ENCODE data around the gene RIT2. TPM values are rescaled to one million over a fixed set of nuclear protein-coding genes. Genes with fewer than 3 reads are reported as not detected.

Gene RIT2
- total RNA-seq, 1 donor from 2014 or later = not detected

DNA sequence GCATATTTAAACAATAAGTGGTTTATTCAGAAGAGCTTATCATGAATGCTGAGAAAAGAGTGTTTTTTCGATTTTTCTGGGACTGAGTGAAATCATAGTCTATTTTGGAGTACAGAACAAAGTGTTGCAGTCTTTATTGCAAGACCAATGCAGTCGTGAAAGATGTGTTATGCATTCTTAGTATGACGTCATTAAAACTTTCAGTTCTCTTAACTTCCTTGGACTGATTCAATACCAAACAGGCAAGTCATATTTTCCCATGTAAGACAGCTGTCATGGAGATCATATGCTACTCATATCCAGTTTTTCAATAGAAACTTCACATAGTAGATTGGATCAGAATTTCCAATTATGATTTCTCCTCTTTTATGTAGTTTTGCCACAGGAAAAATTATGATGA is 92.6 kb downstream of the RIT2 start:
- H3F3A ChIP-seq (ENCODE audit: low read depth) = no peaks in the 10 kb centered on the region
- no peak overlapping the region for H3K27ac ChIP-seq
- Mint-ChIP-seq H3K4me3 (no peak overlapping the region), H3K27me3 (ENCODE audit: insufficient read depth, low read depth) (peaks cover 3% of the 10 kb centered on the region), H3K27ac (no peak overlapping the region), H3K9me3 (no peaks in the 10 kb centered on the region), H3K36me3 (no peaks in the 10 kb centered on the region), H3K4me1 (no peaks in the 10 kb centered on the region)
- no peak overlapping the region for H3K4me3 ChIP-seq
- no peaks in the 10 kb centered on the region for H3K79me2 ChIP-seq (ENCODE audit: low read depth)
- H3K4me1 ChIP-seq = no peaks in the 10 kb centered on the region
- H3K36me3 ChIP-seq = no peaks in the 10 kb centered on the region
- no peaks in the 10 kb centered on the region for H3K27me3 ChIP-seq
- DNase-seq (ENCODE audit: low spot score) = no peak
- H3K9me3 ChIP-seq (ENCODE audit: low read depth) = no peaks in the 10 kb centered on the region
- no peak for TF ChIP-seq EZH2phosphoT487 (IDR thresholded peaks at IDR 0.05)
- TF ChIP-seq EZH2 (IDR thresholded peaks at IDR 0.05) = no peak
- TF ChIP-seq, protein P1, sequence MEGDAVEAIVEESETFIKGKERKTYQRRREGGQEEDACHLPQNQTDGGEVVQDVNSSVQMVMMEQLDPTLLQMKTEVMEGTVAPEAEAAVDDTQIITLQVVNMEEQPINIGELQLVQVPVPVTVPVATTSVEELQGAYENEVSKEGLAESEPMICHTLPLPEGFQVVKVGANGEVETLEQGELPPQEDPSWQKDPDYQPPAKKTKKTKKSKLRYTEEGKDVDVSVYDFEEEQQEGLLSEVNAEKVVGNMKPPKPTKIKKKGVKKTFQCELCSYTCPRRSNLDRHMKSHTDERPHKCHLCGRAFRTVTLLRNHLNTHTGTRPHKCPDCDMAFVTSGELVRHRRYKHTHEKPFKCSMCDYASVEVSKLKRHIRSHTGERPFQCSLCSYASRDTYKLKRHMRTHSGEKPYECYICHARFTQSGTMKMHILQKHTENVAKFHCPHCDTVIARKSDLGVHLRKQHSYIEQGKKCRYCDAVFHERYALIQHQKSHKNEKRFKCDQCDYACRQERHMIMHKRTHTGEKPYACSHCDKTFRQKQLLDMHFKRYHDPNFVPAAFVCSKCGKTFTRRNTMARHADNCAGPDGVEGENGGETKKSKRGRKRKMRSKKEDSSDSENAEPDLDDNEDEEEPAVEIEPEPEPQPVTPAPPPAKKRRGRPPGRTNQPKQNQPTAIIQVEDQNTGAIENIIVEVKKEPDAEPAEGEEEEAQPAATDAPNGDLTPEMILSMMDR (IDR thresholded peaks at IDR 0.05) = no peak
- no peaks in the 10 kb centered on the region for H4K20me1 ChIP-seq (ENCODE audit: low read depth)
- H3K4me2 ChIP-seq = no peak overlapping the region
- no peak overlapping the region for H2AFZ ChIP-seq (replicated peaks)
- H3K9ac ChIP-seq = no peak overlapping the region

DNA sequence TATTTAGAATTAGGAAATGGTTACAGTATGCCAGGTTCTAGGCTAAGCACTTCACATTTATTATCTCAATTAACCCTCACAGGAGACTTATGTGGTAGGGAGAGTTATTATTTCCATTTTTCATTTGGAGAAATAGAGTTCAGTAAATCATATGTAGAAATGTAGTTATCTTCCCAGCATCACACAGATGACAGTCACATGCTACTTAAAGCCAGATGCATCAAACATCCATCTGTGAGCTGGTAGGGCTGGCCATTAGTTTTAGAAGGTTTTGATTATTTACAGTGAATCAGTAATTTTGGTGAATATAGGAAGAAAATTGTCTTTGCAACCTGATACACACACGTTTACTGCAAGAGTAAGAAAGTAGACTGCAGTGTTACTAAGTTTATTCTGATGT is 97.9 kb downstream of the RIT2 start:
- H3K27ac ChIP-seq = no peak overlapping the region
- H2AFZ ChIP-seq (replicated peaks) = no peak overlapping the region
- Mint-ChIP-seq H3K4me1 (no peaks in the 10 kb centered on the region), H3K27me3 (ENCODE audit: insufficient read depth, low read depth) (peaks cover 3% of the 10 kb centered on the region), H3K27ac (peak overlapping the region; percentile 21), H3K4me3 (no peak overlapping the region), H3K9me3 (no peaks in the 10 kb centered on the region), H3K36me3 (no peaks in the 10 kb centered on the region)
- no peak overlapping the region for H3K4me2 ChIP-seq
- H3K36me3 ChIP-seq = no peaks in the 10 kb centered on the region
- TF ChIP-seq EZH2phosphoT487 (IDR thresholded peaks at IDR 0.05) (no peak), EZH2 (IDR thresholded peaks at IDR 0.05) (no peak)
- TF ChIP-seq, protein P1 (IDR thresholded peaks at IDR 0.05) = no peak
- no peaks in the 10 kb centered on the region for H3K79me2 ChIP-seq (ENCODE audit: low read depth)
- no peak overlapping the region for H3K4me3 ChIP-seq
- H4K20me1 ChIP-seq (ENCODE audit: low read depth) = no peaks in the 10 kb centered on the region
- DNase-seq (ENCODE audit: low spot score) = no peak
- no peaks in the 10 kb centered on the region for H3K27me3 ChIP-seq
- H3F3A ChIP-seq (ENCODE audit: low read depth) = no peaks in the 10 kb centered on the region
- H3K4me1 ChIP-seq = no peaks in the 10 kb centered on the region
- no peaks in the 10 kb centered on the region for H3K9me3 ChIP-seq (ENCODE audit: low read depth)
- H3K9ac ChIP-seq = no peak overlapping the region

DNA sequence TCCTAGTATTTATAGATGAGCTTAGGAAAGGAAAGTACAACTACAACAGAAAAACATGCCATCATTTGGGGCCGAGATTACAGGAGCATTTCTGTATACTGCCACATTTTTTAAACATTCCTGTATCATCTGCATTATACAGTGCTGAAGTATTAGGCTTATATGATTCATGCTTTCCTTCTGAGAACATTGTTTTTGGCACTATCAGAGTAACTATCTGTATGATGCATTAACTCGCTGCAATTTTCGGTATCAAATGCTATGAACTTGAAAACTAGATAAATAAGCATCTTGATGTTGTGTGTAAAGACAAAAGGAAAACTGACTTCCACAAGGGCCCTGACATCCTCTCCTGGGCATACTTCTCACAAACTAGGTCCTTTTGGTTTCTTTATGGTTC is 102.0 kb downstream of the RIT2 start:
- Histone ChIP-seq H3K79me2 (ENCODE audit: low read depth) (no peaks in the 10 kb centered on the region), H3K36me3 (no peaks in the 10 kb centered on the region), H3F3A (ENCODE audit: low read depth) (no peaks in the 10 kb centered on the region), H3K4me3 (no peak overlapping the region), H3K27ac (no peak overlapping the region), H3K27me3 (no peaks in the 10 kb centered on the region), H3K4me1 (no peaks in the 10 kb centered on the region), H2AFZ (replicated peaks) (no peak overlapping the region), H3K4me2 (no peak overlapping the region), H4K20me1 (ENCODE audit: low read depth) (no peaks in the 10 kb centered on the region), H3K9ac (no peak overlapping the region), H3K9me3 (ENCODE audit: low read depth) (no peaks in the 10 kb centered on the region)
- Mint-ChIP-seq H3K27ac (no peak overlapping the region), H3K27me3 (ENCODE audit: insufficient read depth, low read depth) (no peaks in the 10 kb centered on the region), H3K36me3 (no peaks in the 10 kb centered on the region), H3K9me3 (no peaks in the 10 kb centered on the region), H3K4me3 (no peak overlapping the region), H3K4me1 (peaks cover 2% of the 10 kb centered on the region)
- TF ChIP-seq, protein P1 (IDR thresholded peaks at IDR 0.05) = no peak
- TF ChIP-seq EZH2phosphoT487 (IDR thresholded peaks at IDR 0.05) (no peak), EZH2 (IDR thresholded peaks at IDR 0.05) (no peak)
- DNase-seq (ENCODE audit: low spot score) = no peak
